ENCODE data around the gene FFAR4. TPM values are rescaled to one million over a fixed set of nuclear protein-coding genes. Genes with fewer than 3 reads are reported as not detected.

FFAR4 gene
- total and polyA plus RNA-seq, 2 of the 8 experiments (the other 6 are each of a cell fraction or from before 2014, with no cell fraction given), result not detected

- TF ChIP-seq CHD7 (IDR thresholded peaks at IDR 0.05; ENCODE audit: insufficient replicate concordance, low read length), result no peak
- no peak for TF ChIP-seq USF2 (IDR thresholded peaks at IDR 0.05; ENCODE audit: low read length)
- TF ChIP-seq NRF1 (IDR thresholded peaks at IDR 0.05; ENCODE audit: low read depth, low read length), result no peak
- TF ChIP-seq CHD1 (IDR thresholded peaks at IDR 0.05; ENCODE audit: low read depth, low read length), result no peak
- TF ChIP-seq PHF8 (conservative IDR thresholded peaks at IDR 0.05; ENCODE audit: low read depth, low read length), result no peak
- TF ChIP-seq RBBP5 (IDR thresholded peaks at IDR 0.05; ENCODE audit: borderline replicate concordance, low read depth, low read length), result no peak
- no peak for TF ChIP-seq YY1 (IDR thresholded peaks at IDR 0.05; ENCODE audit: low read depth, low read length)
- TF ChIP-seq EZH2 (IDR thresholded peaks at IDR 0.05; ENCODE audit: low read depth, low read length, severe bottlenecking), result no peak
Observed at GRCh38 chr10:93629647-93630305, 63.3 kb downstream of the FFAR4 start (continued).

Data from H1 (cell line).